ENCODE results near the gene POLE.

The POLE gene

GRCh38 chr12:132668191-132669088 is 18.7 kb downstream of the POLE start:
- Histone ChIP-seq H3K9me3 (ENCODE audit: control insufficient read depth, low read length) (no peaks in the 10 kb centered on the region), H3K4me1 (ENCODE audit: control insufficient read depth, insufficient read depth, low read length, poor library complexity, severe bottlenecking) (peaks cover 7% of the 10 kb centered on the region), H3K36me3 (ENCODE audit: control insufficient read depth, insufficient read depth, low read length) (peaks cover 63% of the 10 kb centered on the region), H3K4me3 (ENCODE audit: insufficient read depth, low read depth, low read length, poor library complexity, severe bottlenecking) (no peak overlapping the region), H3K27me3 (replicated peaks; ENCODE audit: control insufficient read depth, insufficient read depth, low read length, poor library complexity, severe bottlenecking) (no peaks in the 10 kb centered on the region), H3K27ac (ENCODE audit: insufficient read depth, low read length, poor library complexity, severe bottlenecking) (no peak overlapping the region)
- DNase-seq = no peak

- Histone ChIP-seq H3K27ac (ENCODE audit: insufficient read depth, low read length, poor library complexity, severe bottlenecking) (no peak overlapping the region), H3K36me3 (ENCODE audit: control insufficient read depth, insufficient read depth, low read length) (peaks cover 62% of the 10 kb centered on the region), H3K4me3 (ENCODE audit: insufficient read depth, low read depth, low read length, poor library complexity, severe bottlenecking) (no peak overlapping the region), H3K9me3 (ENCODE audit: control insufficient read depth, low read length) (no peaks in the 10 kb centered on the region), H3K4me1 (ENCODE audit: control insufficient read depth, insufficient read depth, low read length, poor library complexity, severe bottlenecking) (no peaks in the 10 kb centered on the region), H3K27me3 (replicated peaks; ENCODE audit: control insufficient read depth, insufficient read depth, low read length, poor library complexity, severe bottlenecking) (no peaks in the 10 kb centered on the region)
- no peak for DNase-seq
These were observed 21.3 kb downstream of the POLE start for GRCh38 chr12:132665794-132666193.

GRCh38 chr12:132665149-132665491 is 22.0 kb downstream of the POLE start:
- Histone ChIP-seq H3K36me3 (ENCODE audit: control insufficient read depth, insufficient read depth, low read length) (peaks cover 68% of the 10 kb centered on the region), H3K4me3 (ENCODE audit: insufficient read depth, low read depth, low read length, poor library complexity, severe bottlenecking) (no peak overlapping the region), H3K27me3 (replicated peaks; ENCODE audit: control insufficient read depth, insufficient read depth, low read length, poor library complexity, severe bottlenecking) (no peaks in the 10 kb centered on the region), H3K27ac (ENCODE audit: insufficient read depth, low read length, poor library complexity, severe bottlenecking) (no peak overlapping the region), H3K4me1 (ENCODE audit: control insufficient read depth, insufficient read depth, low read length, poor library complexity, severe bottlenecking) (no peaks in the 10 kb centered on the region), H3K9me3 (ENCODE audit: control insufficient read depth, low read length) (no peaks in the 10 kb centered on the region)
- no peak for DNase-seq

- Histone ChIP-seq H3K9me3 (ENCODE audit: control insufficient read depth, low read length) (no peaks in the 10 kb centered on the region), H3K4me1 (ENCODE audit: control insufficient read depth, insufficient read depth, low read length, poor library complexity, severe bottlenecking) (no peaks in the 10 kb centered on the region), H3K4me3 (ENCODE audit: insufficient read depth, low read depth, low read length, poor library complexity, severe bottlenecking) (no peak overlapping the region), H3K27ac (ENCODE audit: insufficient read depth, low read length, poor library complexity, severe bottlenecking) (no peak overlapping the region), H3K27me3 (replicated peaks; ENCODE audit: control insufficient read depth, insufficient read depth, low read length, poor library complexity, severe bottlenecking) (no peaks in the 10 kb centered on the region), H3K36me3 (ENCODE audit: control insufficient read depth, insufficient read depth, low read length) (peaks cover 70% of the 10 kb centered on the region)
- no peak for DNase-seq
These were observed 22.7 kb downstream of the POLE start for GRCh38 chr12:132664206-132665148.

GRCh38 chr12:132662901-132663755 is 24.0 kb downstream of the POLE start:
- H3K27ac ChIP-seq (ENCODE audit: insufficient read depth, low read length, poor library complexity, severe bottlenecking) = no peak overlapping the region
- no peak overlapping the region for H3K4me3 ChIP-seq (ENCODE audit: insufficient read depth, low read depth, low read length, poor library complexity, severe bottlenecking)
- no peak for DNase-seq
- H3K27me3 ChIP-seq (replicated peaks; ENCODE audit: control insufficient read depth, insufficient read depth, low read length, poor library complexity, severe bottlenecking) = no peaks in the 10 kb centered on the region
- H3K4me1 ChIP-seq (ENCODE audit: control insufficient read depth, insufficient read depth, low read length, poor library complexity, severe bottlenecking) = no peaks in the 10 kb centered on the region
- peaks cover 73% of the 10 kb centered on the region for H3K36me3 ChIP-seq (ENCODE audit: control insufficient read depth, insufficient read depth, low read length)
- H3K9me3 ChIP-seq (ENCODE audit: control insufficient read depth, low read length) = no peaks in the 10 kb centered on the region

- DNase-seq = no peak
- Histone ChIP-seq H3K4me1 (ENCODE audit: control insufficient read depth, insufficient read depth, low read length, poor library complexity, severe bottlenecking) (no peaks in the 10 kb centered on the region), H3K4me3 (ENCODE audit: insufficient read depth, low read depth, low read length, poor library complexity, severe bottlenecking) (no peak overlapping the region), H3K36me3 (ENCODE audit: control insufficient read depth, insufficient read depth, low read length) (peaks cover 79% of the 10 kb centered on the region), H3K9me3 (ENCODE audit: control insufficient read depth, low read length) (no peaks in the 10 kb centered on the region), H3K27ac (ENCODE audit: insufficient read depth, low read length, poor library complexity, severe bottlenecking) (no peak overlapping the region), H3K27me3 (replicated peaks; ENCODE audit: control insufficient read depth, insufficient read depth, low read length, poor library complexity, severe bottlenecking) (no peaks in the 10 kb centered on the region)
These were observed 25.2 kb downstream of the POLE start for GRCh38 chr12:132661972-132662371.

GRCh38 chr12:132660996-132661395 is 26.1 kb downstream of the POLE start:
- DNase-seq = no peak
- Histone ChIP-seq H3K4me1 (ENCODE audit: control insufficient read depth, insufficient read depth, low read length, poor library complexity, severe bottlenecking) (no peaks in the 10 kb centered on the region), H3K27me3 (replicated peaks; ENCODE audit: control insufficient read depth, insufficient read depth, low read length, poor library complexity, severe bottlenecking) (no peaks in the 10 kb centered on the region), H3K36me3 (ENCODE audit: control insufficient read depth, insufficient read depth, low read length) (peaks cover 74% of the 10 kb centered on the region), H3K27ac (ENCODE audit: insufficient read depth, low read length, poor library complexity, severe bottlenecking) (no peak overlapping the region), H3K9me3 (ENCODE audit: control insufficient read depth, low read length) (no peaks in the 10 kb centered on the region), H3K4me3 (ENCODE audit: insufficient read depth, low read depth, low read length, poor library complexity, severe bottlenecking) (no peak overlapping the region)

GRCh38 chr12:132660052-132660451 is 27.1 kb downstream of the POLE start:
- no peaks in the 10 kb centered on the region for H3K27me3 ChIP-seq (replicated peaks; ENCODE audit: control insufficient read depth, insufficient read depth, low read length, poor library complexity, severe bottlenecking)
- no peak overlapping the region for H3K4me3 ChIP-seq (ENCODE audit: insufficient read depth, low read depth, low read length, poor library complexity, severe bottlenecking)
- no peaks in the 10 kb centered on the region for H3K4me1 ChIP-seq (ENCODE audit: control insufficient read depth, insufficient read depth, low read length, poor library complexity, severe bottlenecking)
- H3K27ac ChIP-seq (ENCODE audit: insufficient read depth, low read length, poor library complexity, severe bottlenecking) = no peak overlapping the region
- H3K36me3 ChIP-seq (ENCODE audit: control insufficient read depth, insufficient read depth, low read length) = peaks cover 65% of the 10 kb centered on the region
- DNase-seq = no peak
- H3K9me3 ChIP-seq (ENCODE audit: control insufficient read depth, low read length) = no peaks in the 10 kb centered on the region

- H3K27ac ChIP-seq (ENCODE audit: insufficient read depth, low read length, poor library complexity, severe bottlenecking) = no peak overlapping the region
- peaks cover 63% of the 10 kb centered on the region for H3K36me3 ChIP-seq (ENCODE audit: control insufficient read depth, insufficient read depth, low read length)
- no peak for DNase-seq
- no peak overlapping the region for H3K4me3 ChIP-seq (ENCODE audit: insufficient read depth, low read depth, low read length, poor library complexity, severe bottlenecking)
- no peaks in the 10 kb centered on the region for H3K9me3 ChIP-seq (ENCODE audit: control insufficient read depth, low read length)
- no peaks in the 10 kb centered on the region for H3K27me3 ChIP-seq (replicated peaks; ENCODE audit: control insufficient read depth, insufficient read depth, low read length, poor library complexity, severe bottlenecking)
- no peaks in the 10 kb centered on the region for H3K4me1 ChIP-seq (ENCODE audit: control insufficient read depth, insufficient read depth, low read length, poor library complexity, severe bottlenecking)
These were observed 28.0 kb downstream of the POLE start for GRCh38 chr12:132659146-132659545.
